Lung microvascular endothelial cell (primary cell): Measurements from ENCODE around the gene GDPGP1. TPM values are rescaled to one million over a fixed set of nuclear protein-coding genes. Genes with fewer than 3 reads are reported as not detected.

ENCODE experiments used
- DNase-seq, 2 donors: peaks; one replicate each; pipeline versions ENCODE4 v3.0.0 to v3.0.0-alpha.2; 2010; ENCODE audit warnings: low read depth in 2 of 2
- total RNA-seq: library from RNA; depleted of rRNA; stranded (reverse); fragments of >200 nt; gene quantifications from 2 replicates; pipeline ENCODE4 v1.2.1, GENCODE V29; 2014

The GDPGP1 gene
- total RNA-seq, 1 donor from 2014 or later: 8.7 TPM

GRCh38 chr15:90203922-90204321 lies 30.1 kb upstream of the GDPGP1 start:
- peak in 1 of 2 donors; percentile 54 for DNase-seq

GRCh38 chr15:90205050-90205848 lies 28.8 kb upstream of the GDPGP1 start:
- DNase-seq: no peak

GRCh38 chr15:90205886-90206285 lies 28.1 kb upstream of the GDPGP1 start:
- DNase-seq: no peak

- DNase-seq: no peak
Measured at GRCh38 chr15:90207252-90207651, 26.8 kb upstream of the GDPGP1 start.

- DNase-seq: no peak
Measured at GRCh38 chr15:90208356-90208755, 25.7 kb upstream of the GDPGP1 start.

- DNase-seq: peak in 1 of 2 donors; percentile 34
Measured at GRCh38 chr15:90209591-90209990, 24.4 kb upstream of the GDPGP1 start.

GRCh38 chr15:90210593-90210992 lies 23.4 kb upstream of the GDPGP1 start:
- no peak for DNase-seq

GRCh38 chr15:90211009-90211408 lies 23.0 kb upstream of the GDPGP1 start:
- no peak for DNase-seq

- DNase-seq: peak in 1 of 2 donors; percentile 77
Measured at GRCh38 chr15:90211440-90212143, 22.4 kb upstream of the GDPGP1 start.

GRCh38 chr15:90212221-90213098 lies 21.5 kb upstream of the GDPGP1 start:
- DNase-seq: peak in 1 of 2 donors; percentile 31

- DNase-seq: no peak
Measured at GRCh38 chr15:90213122-90213817, 20.7 kb upstream of the GDPGP1 start.

GRCh38 chr15:90213818-90214204 lies 20.2 kb upstream of the GDPGP1 start:
- no peak for DNase-seq

GRCh38 chr15:90214553-90215196 lies 19.3 kb upstream of the GDPGP1 start:
- peak in 1 of 2 donors; percentile 30 for DNase-seq

GRCh38 chr15:90217671-90218394 lies 16.2 kb upstream of the GDPGP1 start:
- no peak for DNase-seq

GRCh38 chr15:90219421-90220141 lies 14.4 kb upstream of the GDPGP1 start:
- peak; percentile 35 to 51 for DNase-seq

- DNase-seq: peak; percentile 82 to 87
Measured at GRCh38 chr15:90221246-90221900, 12.6 kb upstream of the GDPGP1 start.

- DNase-seq: no peak
Measured at GRCh38 chr15:90222547-90222946, 11.5 kb upstream of the GDPGP1 start.

- no peak for DNase-seq
Measured at GRCh38 chr15:90223441-90224165, 10.4 kb upstream of the GDPGP1 start.
